HEK293T (cell line): ENCODE measurements around the gene HCN3.
"Not testable (repeated sequence)": the region's sequence is repeated elsewhere in the genome, so short reads cannot be mapped to it uniquely, and the experiment has no call there.

Experiments
- CTCF ChIA-PET: fragments of 350-600 bp; formaldehyde crosslinking; extraction: SDS; loops from one replicate; lab custom pipeline; 2021; ENCODE audit warnings: antibody characterized with exemption, inconsistent platforms; lab: Yijun Ruan, JAX
- POLR2A ChIA-PET: fragments of 350-600 bp; formaldehyde crosslinking; extraction: SDS; loops from one replicate; lab custom pipeline; 2020; ENCODE audit warnings: antibody characterized with exemption, inconsistent platforms; lab: Yijun Ruan, JAX
- DNase-seq: peaks from one replicate; pipeline ENCODE4 v3.0.0; 2012; ENCODE audit warnings: mixed read lengths; ENCODE audit errors: extremely low spot score
- ARNT ChIP-seq: fragments of 450-650 bp; IDR thresholded peaks from 2 replicates; pipeline ENCODE4 v1.6.1; 2017; ENCODE audit warnings: mild to moderate bottlenecking
- BHLHE40 ChIP-seq: fragments of 450-650 bp; IDR thresholded peaks from 2 replicates; pipeline ENCODE4 v1.6.1; 2016; ENCODE audit warnings: mild to moderate bottlenecking, moderate library complexity, borderline replicate concordance
- CTBP1 ChIP-seq: fragments of 450-650 bp; IDR thresholded peaks from 2 replicates; pipeline ENCODE4 v1.6.1; 2016; ENCODE audit warnings: borderline replicate concordance
- ELF4 ChIP-seq: fragments of 450-650 bp; IDR thresholded peaks from 2 replicates; pipeline ENCODE4 v1.6.1; 2017; ENCODE audit warnings: antibody characterized with exemption
- FOXA1 ChIP-seq: fragments of 450-650 bp; IDR thresholded peaks from 2 replicates; pipeline ENCODE4 v1.6.1; 2016; ENCODE audit warnings: mild to moderate bottlenecking
- FOXK2 ChIP-seq: fragments of 450-650 bp; IDR thresholded peaks from 2 replicates; pipeline ENCODE4 v1.6.1; 2016; ENCODE audit warnings: mild to moderate bottlenecking
- FOXM1 ChIP-seq: fragments of 450-650 bp; IDR thresholded peaks from 2 replicates; pipeline ENCODE4 v1.6.1; 2017; ENCODE audit warnings: mild to moderate bottlenecking, borderline replicate concordance
- HDGF ChIP-seq: fragments of 450-650 bp; IDR thresholded peaks from 2 replicates; pipeline ENCODE4 v1.6.1; 2017; ENCODE audit warnings: antibody characterized with exemption, borderline replicate concordance
- L3MBTL2 ChIP-seq: fragments of 450-650 bp; conservative IDR thresholded peaks from 2 replicates; pipeline ENCODE4 v1.6.1; 2016; ENCODE audit warnings: mild to moderate bottlenecking
- LEF1 ChIP-seq: fragments of 450-650 bp; IDR thresholded peaks from 2 replicates; pipeline ENCODE4 v1.6.1; 2017; ENCODE audit warnings: mild to moderate bottlenecking, borderline replicate concordance
- NFRKB ChIP-seq: fragments of 450-650 bp; IDR thresholded peaks from 2 replicates; pipeline ENCODE4 v1.6.1; 2016; ENCODE audit warnings: mild to moderate bottlenecking, moderate library complexity
- PKNOX1 ChIP-seq: fragments of 450-650 bp; IDR thresholded peaks from 2 replicates; pipeline ENCODE4 v1.6.1; 2016
- SP1 ChIP-seq: fragments of 450-650 bp; IDR thresholded peaks from 2 replicates; pipeline ENCODE4 v1.6.1; 2017
- SUZ12 ChIP-seq: fragments of 450-650 bp; IDR thresholded peaks from 2 replicates; pipeline ENCODE4 v1.6.1; 2016; ENCODE audit warnings: mild to moderate bottlenecking
- TARDBP ChIP-seq: fragments of 450-650 bp; IDR thresholded peaks from 2 replicates; pipeline ENCODE4 v1.6.1; 2016
- ZNF384 ChIP-seq: fragments of 450-650 bp; IDR thresholded peaks from 2 replicates; pipeline ENCODE4 v1.6.1; 2016

The HCN3 gene

GRCh38 chr1:155241841-155242264, 35.4 kb upstream of the HCN3 start:
- POLR2A ChIA-PET = interaction anchor here (0.8 to 5.7 kb wide), 7 partner anchors 9 to 82 kb away, joined by 3 to 43 read pairs (median 5); partner anchors contain the start of genes KRTCAP2, MTX1 and THBS3
- no peak for TF ChIP-seq TARDBP
- no peak for TF ChIP-seq L3MBTL2
- no peak for TF ChIP-seq FOXM1
- TF ChIP-seq ELF4 = no peak
- no peak for TF ChIP-seq SUZ12
- TF ChIP-seq NFRKB = no peak
- no peak for TF ChIP-seq FOXK2
- no peak for TF ChIP-seq BHLHE40
- no peak for TF ChIP-seq LEF1
- no peak for TF ChIP-seq HDGF
- no peak for TF ChIP-seq SP1
- no peak for TF ChIP-seq FOXA1
- no peak for TF ChIP-seq CTBP1
- no peak for TF ChIP-seq ZNF384
- no peak for TF ChIP-seq PKNOX1
- TF ChIP-seq ARNT = no peak
- CTCF ChIA-PET = interaction anchor here (1.5 to 3.8 kb wide), 3 partner anchors 9 to 69 kb away, joined by 4 to 28 read pairs (median 6); partner anchors contain the start of gene KRTCAP2
- DNase-seq = no peak

GRCh38 chr1:155242805-155243358, 34.4 kb upstream of the HCN3 start:
- no peak for DNase-seq
- CTCF ChIA-PET = interaction anchor here (0.7 to 3.8 kb wide), 2 partner anchors 8 to 157 kb away, joined by 4 to 28 read pairs; no protein-coding TSS in a partner anchor
- no peak for TF ChIP-seq BHLHE40
- TF ChIP-seq L3MBTL2 = no peak
- TF ChIP-seq TARDBP = no peak
- TF ChIP-seq FOXM1 = no peak
- no peak for TF ChIP-seq SUZ12
- TF ChIP-seq NFRKB = no peak
- TF ChIP-seq PKNOX1 = peak; percentile 74
- POLR2A ChIA-PET = interaction anchor here (1.0 to 5.7 kb wide), 9 partner anchors 9 to 81 kb away, joined by 3 to 43 read pairs (median 15); partner anchors contain the start of genes HCN3, KRTCAP2, MTX1 and SCAMP3

GRCh38 chr1:155244368-155245162, 32.7 kb upstream of the HCN3 start:
- DNase-seq = peak; percentile 96
- ChIA-PET CTCF (interaction anchor here (0.6 to 1.2 kb wide), 5 partner anchors 20 to 1375 kb away, joined by 3 to 7 read pairs (median 4); partner anchors contain the start of gene HAPLN2), POLR2A (interaction anchor here (0.7 to 5.7 kb wide), 28 partner anchors 8 to 500 kb away, joined by 3 to 43 read pairs (median 4); partner anchors contain the start of genes CLK2, ENTREP3, FDPS and HCN3)
- TF ChIP-seq SUZ12 (no peak), TARDBP (peak; percentile 65; the same call in 1 of the 2 replicates), L3MBTL2 (peak; percentile 98), CTBP1 (peak; percentile 99), LEF1 (no peak), PKNOX1 (peak; percentile 98), ARNT (peak; percentile 95), FOXM1 (peak; percentile 94)

GRCh38 chr1:155245163-155245524, 32.1 kb upstream of the HCN3 start:
- ChIA-PET CTCF (no interaction called here), POLR2A (interaction anchor here (0.7 to 5.7 kb wide), 20 partner anchors 9 to 500 kb away, joined by 3 to 43 read pairs (median 6); partner anchors contain the start of genes CLK2, ENTREP3, HCN3 and KRTCAP2)
- no peak for DNase-seq
- TF ChIP-seq FOXM1 (no peak), ELF4 (no peak), NFRKB (no peak), FOXK2 (no peak), BHLHE40 (no peak), CTBP1 (no peak), HDGF (0 out of 2 replicates have a peak, but pooled peaks have one; percentile 75)

- DNase-seq, CTCF ChIA-PET: not testable (repeated sequence)
- POLR2A ChIA-PET = interaction anchor here (2.1 to 5.6 kb wide), 2 partner anchors 26 to 61 kb away, joined by 5 to 28 read pairs; partner anchors contain the start of genes CLK2 and FDPS
These were observed 30.5 kb upstream of the HCN3 start for GRCh38 chr1:155246796-155247195.
